GM20000 (cell line): ENCODE data around the gene PGAM5.

ENCODE experiments used
- DNase-seq: peaks from one replicate; pipeline ENCODE4 v3.0.0; 2012; ENCODE audit warnings: low spot score
- CTCF ChIP-seq: IDR thresholded peaks from 2 replicates; pipeline ENCODE4 v1.5.1; 2012; ENCODE audit warnings: mild to moderate bottlenecking, control low read depth; ENCODE audit errors: extremely low read depth, missing control alignments

The PGAM5 gene

GRCh38 chr12:132707241-132707640, 3.4 kb upstream of the PGAM5 start:
- TF ChIP-seq CTCF, result no peak
- DNase-seq, result no peak

GRCh38 chr12:132708150-132708549, 2.5 kb upstream of the PGAM5 start:
- TF ChIP-seq CTCF, result no peak
- DNase-seq, result no peak

GRCh38 chr12:132710043-132710404, 618 bp upstream of the PGAM5 start:
- DNase-seq, result no peak
- no peak for TF ChIP-seq CTCF

DNA sequence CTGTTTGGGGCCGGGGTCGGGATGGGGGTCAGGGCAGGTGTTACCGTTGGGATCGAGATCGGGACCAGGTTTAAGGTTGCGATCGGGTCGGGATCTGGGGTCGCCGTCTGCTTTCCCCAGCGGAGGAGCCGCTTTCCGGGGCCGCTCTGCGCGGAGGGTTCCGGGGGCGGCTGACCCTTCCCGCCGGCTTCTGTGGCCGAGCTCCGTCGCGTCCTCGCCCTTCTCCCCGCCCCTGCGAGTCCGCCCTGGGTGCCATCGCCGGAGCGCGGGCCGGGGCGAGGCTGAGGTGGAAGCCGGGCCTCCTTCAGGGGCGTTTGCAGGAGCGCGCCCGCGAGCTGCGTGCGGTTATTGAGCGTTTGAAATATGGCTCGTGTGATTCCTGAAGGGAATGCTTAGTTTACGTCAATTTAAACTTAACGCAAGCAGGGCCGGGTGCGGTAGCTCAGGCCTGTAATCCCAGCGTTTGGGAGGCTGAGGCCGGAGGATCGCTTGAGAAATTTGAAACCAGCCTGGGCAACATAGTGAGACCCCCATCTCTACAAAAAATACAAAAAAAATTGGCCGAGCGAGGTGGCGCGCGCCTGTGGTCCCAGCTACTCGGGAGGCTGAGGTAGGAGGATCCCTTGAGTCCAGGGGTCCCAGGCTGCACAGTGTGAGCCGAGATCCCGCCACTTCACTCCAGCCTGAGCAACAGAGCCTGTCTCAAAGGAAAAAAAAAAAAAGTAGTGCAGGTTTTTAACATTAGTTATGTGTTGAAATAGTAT, 620 bp downstream of the PGAM5 start:
- no peak for TF ChIP-seq CTCF
- DNase-seq, result peak; percentile 65

DNA sequence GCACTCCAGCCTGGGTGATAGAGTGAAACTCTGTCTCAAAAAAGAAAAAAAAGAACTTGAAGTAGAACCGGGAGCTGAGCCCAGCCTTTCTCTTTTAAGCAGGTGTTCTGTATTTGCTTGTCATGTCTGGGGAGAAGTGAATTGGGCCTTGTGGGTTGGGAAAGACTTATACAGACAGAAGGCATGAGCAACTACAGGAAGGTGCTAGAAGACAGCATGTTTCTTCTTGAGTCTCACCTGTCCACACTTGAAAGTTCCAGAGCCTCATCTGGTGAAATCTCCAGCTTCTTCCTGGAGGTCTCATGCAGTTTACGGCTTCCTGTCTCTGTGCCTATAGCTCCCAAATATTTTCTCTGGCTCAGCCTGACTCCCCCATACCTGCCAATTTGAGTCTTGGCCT, 2.5 kb downstream of the PGAM5 start:
- DNase-seq, result no peak
- TF ChIP-seq CTCF, result no peak

DNA sequence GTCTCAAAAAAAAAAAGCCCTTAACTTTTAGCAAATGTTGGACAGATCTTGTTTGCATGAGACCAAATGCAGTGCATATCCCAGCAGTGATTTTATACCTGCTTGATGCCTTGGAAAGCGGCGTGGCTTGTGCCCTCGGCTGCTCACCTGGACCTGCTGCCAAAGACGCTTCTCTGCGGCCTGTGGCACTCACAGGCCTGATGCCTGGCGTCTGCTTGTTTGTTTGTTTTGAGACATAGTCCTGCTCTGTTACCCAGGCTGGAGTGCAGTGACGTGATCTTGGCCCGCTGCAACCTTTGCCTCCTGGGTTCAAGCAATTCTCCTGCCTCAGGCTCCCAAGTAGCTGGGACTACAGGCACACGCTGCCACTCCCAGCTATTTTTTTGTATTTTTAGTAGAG, 5.2 kb downstream of the PGAM5 start:
- TF ChIP-seq CTCF, result no peak
- no peak for DNase-seq

DNA sequence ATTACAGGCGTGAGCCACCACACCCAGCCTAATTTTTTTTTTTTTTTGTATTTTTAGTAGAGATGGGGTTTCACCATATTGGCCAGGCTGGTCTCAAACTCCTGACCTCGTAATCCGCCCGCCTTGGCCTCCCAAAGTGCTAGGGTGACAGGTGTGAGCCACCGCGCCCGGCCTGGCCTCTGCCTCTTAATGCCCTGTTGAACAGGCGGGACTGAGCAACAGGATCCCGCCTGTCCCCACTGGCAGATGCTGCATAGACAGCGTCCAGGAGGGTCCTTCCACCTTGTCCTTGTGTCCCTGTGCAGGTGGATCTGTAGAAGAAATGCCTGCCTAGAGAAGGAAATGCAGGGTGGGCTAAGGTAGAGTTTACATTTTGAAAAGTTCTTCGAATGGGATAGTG, 5.7 kb downstream of the PGAM5 start:
- no peak for DNase-seq
- TF ChIP-seq CTCF, result no peak
